LoVo (cell line): ENCODE measurements around the gene UNC93B1.

Source experiments
- DNase-seq: peaks from one replicate; pipeline ENCODE4 v3.0.0-alpha.2; 2016; ENCODE audit warnings: low spot score

The UNC93B1 gene

GRCh38 chr11:68022531-68022930, 18.6 kb upstream of the UNC93B1 start:
- no peak for DNase-seq

GRCh38 chr11:68021167-68021787, 17.4 kb upstream of the UNC93B1 start:
- no peak for DNase-seq

- DNase-seq, result no peak
Measured at GRCh38 chr11:68020575-68020974, 16.7 kb upstream of the UNC93B1 start.

DNA sequence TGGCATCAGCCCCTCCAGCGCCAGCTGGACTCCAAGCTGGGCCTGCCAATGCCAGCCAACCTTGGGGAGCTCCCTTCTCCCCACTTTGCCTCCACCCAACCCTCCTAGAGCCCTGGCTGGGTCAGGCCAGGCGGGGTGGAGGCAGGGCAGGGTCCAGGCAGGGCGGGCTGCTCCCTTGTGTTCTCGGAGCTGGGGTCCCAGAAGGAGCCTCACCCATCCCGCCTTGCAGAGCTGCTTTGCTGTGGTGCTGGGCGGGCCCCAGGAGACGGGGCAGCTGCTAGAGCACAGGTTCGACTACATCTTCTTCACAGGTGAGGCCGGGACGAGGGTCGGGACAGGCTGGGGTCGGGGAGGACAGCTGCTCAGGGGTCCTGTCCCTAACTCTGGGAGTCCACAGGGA, 15.6 kb upstream of the UNC93B1 start:
- DNase-seq, result no peak

- no peak for DNase-seq
Measured at GRCh38 chr11:68018730-68019190, 14.9 kb upstream of the UNC93B1 start.

DNA sequence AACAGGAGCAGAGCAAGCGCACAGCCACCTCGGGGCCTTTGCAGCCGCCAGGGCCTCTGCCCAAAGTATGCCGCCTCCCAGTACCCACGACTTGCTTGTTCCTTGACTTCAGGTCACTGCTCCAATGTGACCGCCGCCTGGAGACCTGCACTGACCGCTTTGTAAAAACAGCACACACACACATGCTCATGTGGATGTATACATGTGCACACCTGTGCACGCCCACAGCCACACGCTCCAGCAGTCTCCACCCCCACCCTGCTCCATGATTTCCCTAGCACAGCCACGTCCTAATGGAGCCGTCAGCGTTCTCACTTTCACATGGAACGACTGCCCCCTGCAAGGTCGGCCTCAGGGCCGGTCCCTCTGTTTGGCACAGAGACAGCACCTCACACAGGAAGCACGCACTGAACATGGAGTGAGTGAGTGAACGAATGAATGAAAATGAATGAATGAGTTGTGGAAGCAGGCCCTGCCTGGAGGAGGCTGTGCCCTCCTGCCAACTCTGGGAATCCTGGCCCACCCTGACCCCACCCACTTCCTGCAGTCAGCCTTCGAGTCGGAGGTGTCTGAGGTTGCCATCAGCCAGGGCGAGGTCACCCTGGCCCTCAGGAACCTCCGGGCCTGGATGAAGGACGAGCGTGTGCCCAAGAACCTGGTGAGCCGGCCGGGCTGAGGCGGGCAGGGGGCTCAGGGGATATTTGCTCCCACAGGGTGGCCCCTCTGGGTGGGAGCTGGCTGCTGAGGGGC, 14.3 kb upstream of the UNC93B1 start:
- no peak for DNase-seq

DNA sequence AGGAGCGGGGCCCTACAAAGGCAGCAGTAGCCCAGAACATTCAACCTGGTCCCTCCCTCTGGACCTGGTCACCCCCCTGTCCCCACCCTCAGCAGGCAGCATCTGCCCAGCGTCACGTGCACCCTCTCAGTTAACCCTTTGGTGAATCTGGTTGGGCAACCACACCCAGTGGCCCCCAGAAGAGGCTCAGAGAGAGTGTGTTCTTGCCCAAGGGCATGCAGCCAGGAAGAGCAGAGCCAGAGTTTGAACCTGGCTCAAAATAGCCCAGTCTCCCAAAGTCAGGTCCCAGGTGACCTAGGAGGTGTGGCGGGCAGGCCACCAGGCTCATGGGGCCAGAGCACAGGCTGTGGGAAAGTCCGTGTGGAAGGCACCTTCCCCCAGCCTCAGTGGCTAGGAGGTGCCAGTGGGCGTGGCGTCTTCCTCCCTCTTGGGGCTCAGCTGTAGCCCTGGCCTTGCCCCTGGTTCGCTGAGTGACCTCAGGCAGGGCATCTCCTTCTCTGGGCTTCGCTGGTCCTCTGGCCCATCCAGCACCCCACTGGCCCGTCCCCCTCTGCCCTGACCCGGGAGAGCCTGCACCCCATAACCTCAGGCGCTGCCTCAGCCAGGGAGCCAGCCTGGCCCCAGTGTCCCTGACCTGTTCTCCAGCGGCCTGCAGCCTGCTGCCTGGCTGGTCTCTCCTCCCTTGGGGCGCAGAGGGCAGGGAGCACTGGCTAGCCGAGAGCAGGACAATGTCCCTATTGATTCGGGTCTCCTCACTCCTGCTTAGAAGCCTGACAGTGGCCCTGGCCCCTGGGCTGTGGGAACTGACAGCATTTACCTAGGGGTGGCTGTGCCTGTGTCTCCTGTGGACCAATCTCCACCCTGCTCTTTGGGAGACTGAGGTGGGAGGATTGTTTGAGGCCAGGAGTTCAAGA, 13.3 kb upstream of the UNC93B1 start:
- no peak for DNase-seq

- DNase-seq, result no peak
Measured at GRCh38 chr11:68016161-68016903, 12.4 kb upstream of the UNC93B1 start.

GRCh38 chr11:68015467-68015866, 11.6 kb upstream of the UNC93B1 start:
- no peak for DNase-seq

- no peak for DNase-seq
Measured at GRCh38 chr11:68014947-68015447, 11.1 kb upstream of the UNC93B1 start.

DNA sequence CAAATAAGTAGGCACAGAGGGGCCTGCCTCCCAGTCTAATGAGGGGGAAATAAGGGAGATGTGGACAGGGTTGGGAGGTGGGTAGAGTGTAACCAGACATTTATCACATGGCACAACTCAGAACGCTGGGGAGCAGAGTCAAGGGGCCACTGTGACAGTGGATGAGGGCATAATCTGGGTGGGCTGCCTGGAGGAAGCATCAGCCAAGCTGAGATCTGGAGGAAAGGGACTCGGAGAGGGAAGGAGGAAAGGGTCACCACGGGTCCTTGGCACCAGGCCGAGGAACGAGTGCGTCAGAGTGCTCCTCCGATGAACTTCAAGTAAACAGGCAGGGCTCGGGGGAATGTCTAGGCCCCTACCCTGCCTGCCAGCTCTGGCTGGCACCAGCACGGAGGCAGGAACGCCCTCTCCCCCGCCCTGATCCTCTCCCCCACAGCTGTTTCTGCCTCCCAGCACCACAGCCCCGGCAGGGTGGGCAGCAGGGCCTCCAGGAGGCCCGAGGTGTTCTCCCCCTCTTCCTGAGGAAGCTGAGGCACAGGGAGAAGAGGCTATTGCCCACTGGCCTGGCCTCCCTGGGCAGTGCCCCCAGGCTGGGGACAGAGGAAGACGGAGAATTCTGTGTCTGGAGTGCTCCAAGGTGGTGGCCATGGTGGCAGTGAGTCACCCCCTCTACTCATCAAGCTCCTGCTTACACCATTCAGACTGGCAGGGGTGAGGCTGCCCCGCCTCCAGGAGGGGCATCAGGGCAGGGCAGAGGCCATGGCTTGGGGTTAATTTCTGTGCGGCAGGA, 10.5 kb upstream of the UNC93B1 start:
- DNase-seq, result peak; percentile 90

DNA sequence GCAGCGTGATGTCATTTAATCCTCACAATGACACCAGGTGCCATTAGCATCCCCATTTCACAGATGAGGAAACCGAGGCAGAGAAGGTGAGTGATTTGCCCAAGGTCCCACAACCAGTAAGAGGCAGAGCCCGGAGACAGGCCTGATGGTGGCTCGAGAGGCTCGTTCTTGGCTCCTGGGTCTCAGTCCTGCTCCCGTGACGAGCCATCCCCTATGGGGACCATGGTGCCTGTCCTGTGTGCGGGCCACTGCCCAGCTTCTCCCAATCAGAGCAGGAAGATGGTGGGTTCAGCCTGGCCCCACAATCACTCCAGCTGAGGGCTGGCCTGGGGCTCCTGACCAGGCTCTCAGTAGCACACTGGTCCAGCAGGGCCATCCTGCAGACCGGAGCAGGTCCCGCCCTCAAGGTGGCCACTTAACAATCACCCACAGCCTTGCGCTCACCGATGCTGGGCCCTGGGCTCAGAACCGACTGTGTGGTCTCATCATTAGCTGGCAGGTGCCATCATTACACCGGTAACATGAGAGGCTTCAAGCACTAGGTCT, 9.8 kb upstream of the UNC93B1 start:
- DNase-seq, result no peak

DNA sequence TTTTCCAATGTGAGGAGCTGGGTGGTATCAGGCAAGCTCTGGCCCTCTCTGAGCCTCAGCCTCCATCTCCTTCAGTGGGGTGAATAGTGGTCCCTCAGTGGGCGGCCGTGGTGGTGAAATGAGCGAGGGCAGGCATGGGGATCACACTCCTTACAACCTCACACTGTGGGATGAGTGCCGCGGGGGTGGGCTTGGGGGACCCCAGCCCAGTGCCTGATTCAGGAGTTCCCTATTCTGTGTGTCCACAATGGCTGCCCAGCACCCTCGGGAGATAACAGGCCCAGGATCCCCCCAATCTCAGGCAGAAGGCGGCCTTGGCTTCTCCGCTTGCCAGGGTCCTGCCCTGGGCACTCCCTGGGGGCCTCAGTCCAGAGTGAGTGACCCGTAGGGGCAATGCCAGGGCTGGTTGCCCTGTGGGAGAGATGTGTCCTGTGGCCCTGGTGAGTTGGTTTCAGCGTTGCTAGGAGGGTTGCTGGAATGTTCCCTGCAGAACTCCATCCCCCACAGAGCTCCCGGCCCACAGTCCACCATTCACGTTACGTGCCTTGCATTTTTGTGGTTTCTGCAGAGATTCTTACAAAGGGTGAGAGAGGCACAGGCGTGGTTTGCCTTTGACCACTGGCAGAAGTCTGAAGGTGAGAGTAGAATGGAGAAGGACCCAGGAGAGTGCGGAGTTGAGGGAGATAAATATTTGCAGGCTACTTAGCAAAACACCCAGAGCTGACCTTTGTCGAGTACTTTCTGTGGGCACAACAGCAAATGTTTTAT, 9.1 kb upstream of the UNC93B1 start:
- DNase-seq, result peak; percentile 91

DNA sequence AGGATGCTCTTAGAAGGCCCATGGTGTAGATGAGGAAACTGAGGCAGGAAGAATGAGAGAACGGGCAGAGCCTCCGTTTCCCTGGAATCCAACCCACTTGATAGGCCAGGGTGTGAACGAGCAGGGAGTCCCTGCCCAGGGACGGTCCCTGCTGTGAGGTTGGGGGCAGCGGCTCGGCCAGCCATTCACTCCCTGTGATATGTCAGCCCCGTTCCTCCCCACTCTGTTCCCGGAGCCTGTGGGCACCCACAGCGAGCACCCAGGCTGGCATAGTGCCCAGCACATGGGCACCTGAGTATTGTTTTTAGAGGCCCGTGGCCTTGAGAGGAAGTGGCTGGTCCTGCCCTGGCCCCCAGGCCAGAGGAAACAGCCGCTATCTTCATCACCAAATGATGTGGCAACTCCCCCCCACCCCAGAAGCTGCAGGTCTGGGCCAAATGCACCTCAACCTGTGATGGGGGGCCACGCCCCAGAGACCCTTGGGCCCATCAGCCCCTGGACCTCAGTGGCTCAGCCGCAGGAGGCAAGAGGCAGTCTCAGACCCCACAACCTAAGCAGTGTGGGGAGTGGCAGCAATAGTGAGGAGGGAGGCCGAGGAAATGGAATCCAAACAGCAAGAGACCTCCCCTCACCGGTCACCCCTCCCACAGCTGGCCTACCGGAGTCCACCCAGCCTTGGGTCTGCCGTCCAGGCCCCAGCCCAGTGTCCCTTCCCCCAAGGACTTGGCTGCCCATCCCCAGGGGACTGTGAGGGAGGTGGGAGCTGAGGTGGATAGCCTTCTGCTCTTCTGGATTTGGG, 8.3 kb upstream of the UNC93B1 start:
- no peak for DNase-seq

GRCh38 chr11:68011051-68011943, 7.4 kb upstream of the UNC93B1 start:
- DNase-seq, result no peak

DNA sequence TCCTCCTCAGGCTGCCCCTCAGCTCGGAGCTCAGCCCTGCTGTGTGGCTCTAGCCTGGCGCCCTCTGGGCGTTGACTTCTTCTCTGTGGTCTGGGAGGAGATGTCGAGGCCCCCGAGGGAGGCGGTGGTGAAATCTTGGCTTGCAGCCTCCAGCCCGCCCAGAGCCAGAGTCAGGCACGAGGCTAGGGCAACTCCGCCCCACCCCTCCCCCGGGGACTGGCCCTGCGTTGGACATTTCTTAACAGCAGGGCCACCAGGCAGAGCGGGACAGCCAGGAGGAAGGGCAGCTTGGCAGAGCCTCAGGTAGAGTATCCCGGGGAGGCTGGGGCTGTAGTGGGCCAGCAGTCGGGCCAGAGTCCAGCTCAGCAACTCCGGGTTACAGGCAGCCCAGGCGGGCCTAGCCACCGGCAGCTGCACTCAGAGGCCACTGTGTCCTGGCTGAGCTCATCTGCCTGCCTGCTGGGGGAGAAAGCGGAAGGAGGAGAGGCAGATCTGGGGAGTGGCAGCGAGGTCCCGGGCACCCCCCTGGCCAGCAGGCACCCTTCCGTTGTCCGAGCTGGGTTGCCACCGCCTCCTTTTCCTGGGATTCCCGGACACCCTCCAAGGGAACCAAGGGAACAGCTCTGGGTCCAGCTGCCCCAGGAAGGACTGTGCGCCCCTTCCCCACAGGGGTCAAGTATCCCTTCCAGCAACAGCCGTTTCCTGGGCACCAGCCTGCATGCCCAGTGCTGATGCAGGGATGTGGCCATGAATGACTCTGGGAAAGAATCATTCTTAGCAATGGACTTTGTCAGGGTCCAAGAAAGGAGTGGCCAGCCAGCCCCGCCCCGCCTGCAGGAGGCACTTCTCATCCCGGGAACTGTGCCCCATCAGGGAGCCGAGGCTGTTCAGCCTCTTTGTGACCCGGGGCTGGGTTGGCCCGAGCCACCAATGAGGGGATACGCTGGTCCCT, 6.5 kb upstream of the UNC93B1 start, which contains the start of gene ALDH3B1:
Gene ALDH3B1, plus strand, starts transcription at position 238 of the 952 bp plus-strand sequence. CDS start 4,971 bp downstream, outside the sequence.
- DNase-seq, result peak; percentile 88
